GM23338 (cell line): ENCODE measurements around the gene ENTREP3. TPM values are rescaled to one million over a fixed set of nuclear protein-coding genes. Genes with fewer than 3 reads are reported as not detected.

Experiments used
- ATAC-seq: fragments of 200-7000 bp; cut with Tn5 transposase; 3 replicates; pipeline ENCODE4 v1.9.1; 2020
- DNase-seq: peaks from one replicate; pipeline ENCODE4 v3.0.0-alpha.2; 2015; ENCODE audit warnings: low spot score
- H2AFZ ChIP-seq: fragments of 200-600 bp; sonication (generic); 2 replicates; pipeline ENCODE4 v1.8.0; 2016; ENCODE audit warnings: antibody characterized with exemption, mild to moderate bottlenecking, moderate library complexity
- H3F3A ChIP-seq: fragments of 200-600 bp; sonication (generic); replicated peaks from 2 replicates; pipeline ENCODE4 v1.8.0; 2017; ENCODE audit warnings: antibody characterized with exemption, mixed run types, low read depth
- H3K27ac ChIP-seq: fragments of 200-600 bp; sonication (generic); 2 replicates; pipeline ENCODE4 v1.6.1; 2016; ENCODE audit warnings: low read depth
- H3K27me3 ChIP-seq: fragments of 200-600 bp; sonication (generic); 2 replicates; pipeline ENCODE4 v1.8.0; 2016; ENCODE audit warnings: mild to moderate bottlenecking, mixed run types, moderate library complexity; ENCODE audit not compliant: insufficient read depth
- H3K36me3 ChIP-seq: fragments of 200-600 bp; sonication (generic); 2 replicates; pipeline ENCODE4 v1.8.0; 2016; ENCODE audit warnings: mild to moderate bottlenecking; ENCODE audit not compliant: insufficient read depth
- H3K4me1 ChIP-seq: fragments of 200-600 bp; sonication (generic); 2 replicates; pipeline ENCODE4 v1.8.0; 2016; ENCODE audit warnings: mild to moderate bottlenecking, moderate library complexity; ENCODE audit not compliant: insufficient read depth
- H3K4me2 ChIP-seq: fragments of 200-600 bp; sonication (generic); 2 replicates; pipeline ENCODE4 v1.7.1; 2017; ENCODE audit warnings: mixed run types
- H3K4me3 ChIP-seq: fragments of 200-600 bp; sonication (generic); 2 replicates; pipeline ENCODE4 v1.6.1; 2016; ENCODE audit warnings: mixed run types
- H3K79me2 ChIP-seq: fragments of 200-600 bp; sonication (generic); replicated peaks from 2 replicates; pipeline ENCODE4 v1.8.0; 2017; ENCODE audit warnings: mild to moderate bottlenecking; ENCODE audit not compliant: insufficient read depth
- H3K9me2 ChIP-seq: fragments of 200-600 bp; sonication (generic); 2 replicates; pipeline ENCODE4 v1.8.0; 2017; ENCODE audit not compliant: insufficient read depth
- H4K20me1 ChIP-seq: fragments of 200-600 bp; sonication (generic); replicated peaks from 2 replicates; pipeline ENCODE4 v1.8.0; 2017; ENCODE audit warnings: mild to moderate bottlenecking; ENCODE audit not compliant: insufficient read depth
- H3K27ac Mint-ChIP-seq: 2 replicates; pipeline ENCODE4 v1.8.0; 2020; ENCODE audit warnings: inconsistent platforms, mild to moderate bottlenecking, moderate library complexity, mixed read lengths
- H3K27me3 Mint-ChIP-seq: 3 replicates; pipeline ENCODE4 v1.8.0; 2022; ENCODE audit warnings: low read depth, mild to moderate bottlenecking, moderate library complexity, mixed read lengths, inconsistent platforms; ENCODE audit not compliant: insufficient read depth, poor library complexity
- H3K36me3 Mint-ChIP-seq: 3 replicates; pipeline ENCODE4 v1.8.0; 2021; ENCODE audit warnings: low read depth, mild to moderate bottlenecking, inconsistent platforms, moderate library complexity, mixed read lengths
- H3K4me1 Mint-ChIP-seq: 3 replicates; pipeline ENCODE4 v1.8.0; 2020; ENCODE audit warnings: mild to moderate bottlenecking, inconsistent platforms, mixed read lengths
- H3K4me3 Mint-ChIP-seq: 3 replicates; pipeline ENCODE4 v1.8.0; 2021; ENCODE audit warnings: moderate library complexity, mild to moderate bottlenecking, inconsistent platforms, mixed read lengths
- H3K9me3 Mint-ChIP-seq: 3 replicates; pipeline ENCODE4 v1.8.0; 2020; ENCODE audit warnings: moderate library complexity, mild to moderate bottlenecking, inconsistent platforms, mixed read lengths
- CREB1 ChIP-seq: fragments of 250-450 bp; sonication (Bioruptor Pico); IDR thresholded peaks from 2 replicates; pipeline ENCODE4 v1.5.0; 2020; ENCODE audit warnings: low read depth, mild to moderate bottlenecking, moderate library complexity
- CTCF ChIP-seq, 2 experiments: fragments of 200-600 bp in 1 of 2; sonication (generic) in 1 of 2; conservative IDR thresholded peaks; 2 replicates each; pipeline versions ENCODE4 v1.5.1 to v1.6.1; 2016 to 2017; ENCODE audit warnings: antibody characterized with exemption in 2 of 2, low read depth in 2 of 2, mild to moderate bottlenecking in 2 of 2, moderate library complexity in 1 of 2
- ETS1 ChIP-seq: IDR thresholded peaks from 2 replicates; pipeline ENCODE4 v1.6.1; 2016; ENCODE audit warnings: antibody characterized with exemption
- EZH2 ChIP-seq: fragments of 200-600 bp; sonication (generic); IDR thresholded peaks from one replicate; pipeline ENCODE4 v1.8.0; 2017; ENCODE audit warnings: antibody characterized with exemption, mild to moderate bottlenecking, low read depth; ENCODE audit not compliant: unreplicated experiment
- EZH2phosphoT487 ChIP-seq: fragments of 200-600 bp; sonication (generic); IDR thresholded peaks from one replicate; pipeline ENCODE4 v1.8.1; 2018; ENCODE audit warnings: antibody characterized with exemption; ENCODE audit not compliant: unreplicated experiment
- JUNB ChIP-seq: IDR thresholded peaks from one replicate; pipeline ENCODE4 v1.6.1; 2016; ENCODE audit warnings: antibody characterized with exemption; ENCODE audit not compliant: unreplicated experiment
- NANOG ChIP-seq: IDR thresholded peaks from 2 replicates; pipeline ENCODE4 v1.6.1; 2016; ENCODE audit warnings: antibody characterized with exemption, borderline replicate concordance
- POLR2AphosphoS5 ChIP-seq: IDR thresholded peaks from 2 replicates; pipeline ENCODE4 v1.6.1; 2016; ENCODE audit warnings: antibody characterized with exemption, low read depth
- STAT1 ChIP-seq: IDR thresholded peaks from one replicate; pipeline ENCODE4 v1.6.1; 2016; ENCODE audit warnings: antibody characterized with exemption; ENCODE audit not compliant: unreplicated experiment
- ZNF114 ChIP-seq: fragments of 250-450 bp; sonication (Bioruptor Pico); IDR thresholded peaks from 2 replicates; pipeline ENCODE4 v1.5.0; 2020; ENCODE audit warnings: mild to moderate bottlenecking, moderate library complexity
- ZNF331 ChIP-seq: fragments of 250-450 bp; sonication (Bioruptor Pico); IDR thresholded peaks from 2 replicates; pipeline ENCODE4 v1.5.0; 2020; ENCODE audit warnings: low read depth, mild to moderate bottlenecking, moderate library complexity
- polyA plus RNA-seq: library from polyadenylated mRNA; unstranded; fragments of >200 nt; fragmentation: Nextera tagmentation; extraction: Ambion mirVana; gene quantifications from 2 replicates; pipeline ENCODE4 v1.2.1, GENCODE V29; 2016
- total RNA-seq: library from RNA; depleted of rRNA; stranded (reverse); fragments of >200 nt; shearing (Covaris generic); gene quantifications from 2 replicates; pipeline ENCODE4 v1.2.3, GENCODE V29; 2014
- TF ChIP-seq, protein P1 (sequence below): IDR thresholded peaks from one replicate; pipeline ENCODE4 v1.6.1; 2018; ENCODE audit warnings: antibody characterized with exemption; ENCODE audit not compliant: unreplicated experiment
- TF ChIP-seq, protein P2 (sequence below): fragments of 250-450 bp; sonication (Bioruptor Pico); IDR thresholded peaks from 2 replicates; pipeline ENCODE4 v1.5.0; 2020; ENCODE audit warnings: mild to moderate bottlenecking, moderate library complexity

ENTREP3 gene
- total and polyA plus RNA-seq, 2 experiments from 2014 or later = 18.6 to 46.3 TPM

GRCh38 chr1:155268630-155269029 is 13.3 kb upstream of the ENTREP3 start:
- Mint-ChIP-seq H3K4me1 (peaks cover 14% of the 10 kb centered on the region; the same call in 2 of the 3 replicates), H3K9me3 (no peaks in the 10 kb centered on the region; the same call in 2 of the 3 replicates), H3K36me3 (peaks cover 90% of the 10 kb centered on the region), H3K27me3 (peaks cover 13% of the 10 kb centered on the region), H3K4me3 (no peak overlapping the region), H3K27ac (no peak overlapping the region)
- H3K4me2 ChIP-seq = no peak overlapping the region
- H3K36me3 ChIP-seq = peaks cover 70% of the 10 kb centered on the region
- H3K4me3 ChIP-seq = no peak overlapping the region
- H3K79me2 ChIP-seq = peaks cover 34% of the 10 kb centered on the region
- peaks cover 31% of the 10 kb centered on the region for H4K20me1 ChIP-seq
- DNase-seq (no peak), ATAC-seq (no peak)
- no peak overlapping the region for H3K27ac ChIP-seq
- no peaks in the 10 kb centered on the region for H3K27me3 ChIP-seq
- no peaks in the 10 kb centered on the region for H3K9me2 ChIP-seq
- peaks cover 71% of the 10 kb centered on the region for H3F3A ChIP-seq
- peaks cover 10% of the 10 kb centered on the region for H3K4me1 ChIP-seq
- no peak overlapping the region for H2AFZ ChIP-seq
- TF ChIP-seq, protein P1, sequence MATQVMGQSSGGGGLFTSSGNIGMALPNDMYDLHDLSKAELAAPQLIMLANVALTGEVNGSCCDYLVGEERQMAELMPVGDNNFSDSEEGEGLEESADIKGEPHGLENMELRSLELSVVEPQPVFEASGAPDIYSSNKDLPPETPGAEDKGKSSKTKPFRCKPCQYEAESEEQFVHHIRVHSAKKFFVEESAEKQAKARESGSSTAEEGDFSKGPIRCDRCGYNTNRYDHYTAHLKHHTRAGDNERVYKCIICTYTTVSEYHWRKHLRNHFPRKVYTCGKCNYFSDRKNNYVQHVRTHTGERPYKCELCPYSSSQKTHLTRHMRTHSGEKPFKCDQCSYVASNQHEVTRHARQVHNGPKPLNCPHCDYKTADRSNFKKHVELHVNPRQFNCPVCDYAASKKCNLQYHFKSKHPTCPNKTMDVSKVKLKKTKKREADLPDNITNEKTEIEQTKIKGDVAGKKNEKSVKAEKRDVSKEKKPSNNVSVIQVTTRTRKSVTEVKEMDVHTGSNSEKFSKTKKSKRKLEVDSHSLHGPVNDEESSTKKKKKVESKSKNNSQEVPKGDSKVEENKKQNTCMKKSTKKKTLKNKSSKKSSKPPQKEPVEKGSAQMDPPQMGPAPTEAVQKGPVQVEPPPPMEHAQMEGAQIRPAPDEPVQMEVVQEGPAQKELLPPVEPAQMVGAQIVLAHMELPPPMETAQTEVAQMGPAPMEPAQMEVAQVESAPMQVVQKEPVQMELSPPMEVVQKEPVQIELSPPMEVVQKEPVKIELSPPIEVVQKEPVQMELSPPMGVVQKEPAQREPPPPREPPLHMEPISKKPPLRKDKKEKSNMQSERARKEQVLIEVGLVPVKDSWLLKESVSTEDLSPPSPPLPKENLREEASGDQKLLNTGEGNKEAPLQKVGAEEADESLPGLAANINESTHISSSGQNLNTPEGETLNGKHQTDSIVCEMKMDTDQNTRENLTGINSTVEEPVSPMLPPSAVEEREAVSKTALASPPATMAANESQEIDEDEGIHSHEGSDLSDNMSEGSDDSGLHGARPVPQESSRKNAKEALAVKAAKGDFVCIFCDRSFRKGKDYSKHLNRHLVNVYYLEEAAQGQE = no peak
- no peak for TF ChIP-seq STAT1
- TF ChIP-seq NANOG = no peak
- TF ChIP-seq EZH2 = no peak
- no peak for TF ChIP-seq ZNF114 (CRISPR knock-in tag)
- no peak for TF ChIP-seq CTCF (conservative IDR thresholded peaks at IDR 0.05; ENCODE audit: low read depth in 2 of 2)
- TF ChIP-seq ZNF331 = no peak
- no peak for TF ChIP-seq JUNB
- no peak for TF ChIP-seq ETS1
- TF ChIP-seq, protein P2, sequence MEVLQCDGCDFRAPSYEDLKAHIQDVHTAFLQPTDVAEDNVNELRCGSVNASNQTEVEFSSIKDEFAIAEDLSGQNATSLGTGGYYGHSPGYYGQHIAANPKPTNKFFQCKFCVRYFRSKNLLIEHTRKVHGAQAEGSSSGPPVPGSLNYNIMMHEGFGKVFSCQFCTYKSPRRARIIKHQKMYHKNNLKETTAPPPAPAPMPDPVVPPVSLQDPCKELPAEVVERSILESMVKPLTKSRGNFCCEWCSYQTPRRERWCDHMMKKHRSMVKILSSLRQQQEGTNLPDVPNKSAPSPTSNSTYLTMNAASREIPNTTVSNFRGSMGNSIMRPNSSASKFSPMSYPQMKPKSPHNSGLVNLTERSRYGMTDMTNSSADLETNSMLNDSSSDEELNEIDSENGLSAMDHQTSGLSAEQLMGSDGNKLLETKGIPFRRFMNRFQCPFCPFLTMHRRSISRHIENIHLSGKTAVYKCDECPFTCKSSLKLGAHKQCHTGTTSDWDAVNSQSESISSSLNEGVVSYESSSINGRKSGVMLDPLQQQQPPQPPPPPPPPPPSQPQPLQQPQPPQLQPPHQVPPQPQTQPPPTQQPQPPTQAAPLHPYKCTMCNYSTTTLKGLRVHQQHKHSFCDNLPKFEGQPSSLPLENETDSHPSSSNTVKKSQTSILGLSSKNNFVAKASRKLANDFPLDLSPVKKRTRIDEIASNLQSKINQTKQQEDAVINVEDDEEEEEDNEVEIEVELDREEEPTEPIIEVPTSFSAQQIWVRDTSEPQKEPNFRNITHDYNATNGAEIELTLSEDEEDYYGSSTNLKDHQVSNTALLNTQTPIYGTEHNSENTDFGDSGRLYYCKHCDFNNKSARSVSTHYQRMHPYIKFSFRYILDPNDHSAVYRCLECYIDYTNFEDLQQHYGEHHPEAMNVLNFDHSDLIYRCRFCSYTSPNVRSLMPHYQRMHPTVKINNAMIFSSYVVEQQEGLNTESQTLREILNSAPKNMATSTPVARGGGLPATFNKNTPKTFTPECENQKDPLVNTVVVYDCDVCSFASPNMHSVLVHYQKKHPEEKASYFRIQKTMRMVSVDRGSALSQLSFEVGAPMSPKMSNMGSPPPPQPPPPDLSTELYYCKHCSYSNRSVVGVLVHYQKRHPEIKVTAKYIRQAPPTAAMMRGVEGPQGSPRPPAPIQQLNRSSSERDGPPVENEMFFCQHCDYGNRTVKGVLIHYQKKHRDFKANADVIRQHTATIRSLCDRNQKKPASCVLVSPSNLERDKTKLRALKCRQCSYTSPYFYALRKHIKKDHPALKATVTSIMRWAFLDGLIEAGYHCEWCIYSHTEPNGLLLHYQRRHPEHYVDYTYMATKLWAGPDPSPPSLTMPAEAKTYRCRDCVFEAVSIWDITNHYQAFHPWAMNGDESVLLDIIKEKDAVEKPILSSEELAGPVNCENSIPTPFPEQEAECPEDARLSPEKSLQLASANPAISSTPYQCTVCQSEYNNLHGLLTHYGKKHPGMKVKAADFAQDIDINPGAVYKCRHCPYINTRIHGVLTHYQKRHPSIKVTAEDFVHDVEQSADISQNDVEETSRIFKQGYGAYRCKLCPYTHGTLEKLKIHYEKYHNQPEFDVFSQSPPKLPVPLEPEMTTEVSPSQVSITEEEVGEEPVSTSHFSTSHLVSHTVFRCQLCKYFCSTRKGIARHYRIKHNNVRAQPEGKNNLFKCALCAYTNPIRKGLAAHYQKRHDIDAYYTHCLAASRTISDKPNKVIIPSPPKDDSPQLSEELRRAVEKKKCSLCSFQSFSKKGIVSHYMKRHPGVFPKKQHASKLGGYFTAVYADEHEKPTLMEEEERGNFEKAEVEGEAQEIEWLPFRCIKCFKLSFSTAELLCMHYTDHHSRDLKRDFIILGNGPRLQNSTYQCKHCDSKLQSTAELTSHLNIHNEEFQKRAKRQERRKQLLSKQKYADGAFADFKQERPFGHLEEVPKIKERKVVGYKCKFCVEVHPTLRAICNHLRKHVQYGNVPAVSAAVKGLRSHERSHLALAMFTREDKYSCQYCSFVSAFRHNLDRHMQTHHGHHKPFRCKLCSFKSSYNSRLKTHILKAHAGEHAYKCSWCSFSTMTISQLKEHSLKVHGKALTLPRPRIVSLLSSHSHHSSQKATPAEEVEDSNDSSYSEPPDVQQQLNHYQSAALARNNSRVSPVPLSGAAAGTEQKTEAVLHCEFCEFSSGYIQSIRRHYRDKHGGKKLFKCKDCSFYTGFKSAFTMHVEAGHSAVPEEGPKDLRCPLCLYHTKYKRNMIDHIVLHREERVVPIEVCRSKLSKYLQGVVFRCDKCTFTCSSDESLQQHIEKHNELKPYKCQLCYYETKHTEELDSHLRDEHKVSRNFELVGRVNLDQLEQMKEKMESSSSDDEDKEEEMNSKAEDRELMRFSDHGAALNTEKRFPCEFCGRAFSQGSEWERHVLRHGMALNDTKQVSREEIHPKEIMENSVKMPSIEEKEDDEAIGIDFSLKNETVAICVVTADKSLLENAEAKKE = no peak
- no peak for TF ChIP-seq CREB1 (CRISPR knock-in tag)
- TF ChIP-seq EZH2phosphoT487 = no peak
- TF ChIP-seq POLR2AphosphoS5 = no peak
